Right ventricle myocardium inferior (tissue), 1 donor: Measurements from ENCODE around the gene B4GALT1. TPM values are rescaled to one million over a fixed set of nuclear protein-coding genes. Genes with fewer than 3 reads are reported as not detected.
A peak's percentile ranks its signal among the peaks of the same experiment; 100 is the strongest.
"Not testable (repeated sequence)": the region's sequence is repeated elsewhere in the genome, so short reads cannot be mapped to it uniquely, and the experiment has no call there.

ENCODE experiments used
- ATAC-seq: fragments of 200-7000 bp; cut with Tn5 transposase; one replicate; pipeline ENCODE4 v1.9.1; 2020; ENCODE audit warnings: mild to moderate bottlenecking, moderate library complexity
- DNase-seq: peaks from one replicate; pipeline ENCODE4 v3.0.0; 2021; ENCODE audit errors: missing footprints
- intact Hi-C: fragments of 100-400 bp; cut with DNase I; formaldehyde crosslinking; loops from one replicate; pipeline ENCODE4 v1.11.0; 2022
- total RNA-seq: library from RNA; stranded (reverse); fragmentation: NEBNext Ultra II Directional; extraction: Animal tissue kit (Norgen Biotek cat#: 25700); gene quantifications from one replicate; pipeline ENCODE4 v1.2.1, GENCODE V29; 2021
- donor health status: DM: no; HTN: yes; CAD: no; lungs with severe emphysema.

Gene B4GALT1
- total RNA-seq, 1 donor from 2014 or later: 43.6 TPM

DNA sequence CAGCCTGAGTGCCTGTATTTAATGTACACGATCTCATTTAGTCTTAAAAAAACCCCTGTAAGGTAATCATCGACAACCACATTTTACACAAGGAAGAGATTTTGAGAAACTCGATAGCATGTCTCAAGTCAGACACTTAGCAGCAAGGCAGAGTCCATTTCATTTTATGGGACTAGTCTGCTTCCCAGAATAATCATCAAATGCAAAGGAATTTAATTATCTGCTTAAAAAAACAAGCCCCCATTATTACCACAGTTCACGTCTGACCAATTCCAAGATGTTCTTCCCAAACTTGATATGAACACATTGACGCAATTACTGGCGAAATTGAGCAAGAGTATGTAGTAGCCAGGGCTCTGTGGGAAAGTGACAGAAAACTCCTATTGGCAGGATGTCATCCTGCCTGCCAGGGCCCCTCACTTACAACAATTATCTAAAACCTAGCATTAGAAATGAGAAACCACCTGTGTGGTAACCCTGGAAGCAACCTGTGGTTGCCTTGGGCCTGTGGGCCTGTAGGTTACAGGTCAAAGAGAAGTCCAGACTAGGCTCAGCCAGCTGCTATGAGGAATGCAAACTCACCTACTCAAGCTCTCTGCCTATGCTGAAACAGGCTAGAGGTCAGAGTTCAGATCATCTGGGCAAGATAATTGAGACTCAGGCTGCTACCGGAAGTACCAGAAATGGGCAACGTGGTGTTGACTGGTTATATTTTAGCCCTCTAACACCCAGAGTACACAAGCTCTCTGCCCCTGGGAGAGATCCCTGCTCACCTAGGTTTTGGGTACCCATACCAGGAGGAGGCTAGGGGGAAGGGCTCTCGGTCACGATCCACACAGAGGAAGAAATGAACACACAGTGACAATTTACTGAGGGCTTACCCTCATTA is 1.6 kb downstream of the B4GALT1 start:
- intact Hi-C loops: loop anchor here (2.0 to 5.0 kb wide), 2 partner anchors 27 to 62 kb away; no protein-coding TSS in a partner anchor
- no peak for DNase-seq

DNA sequence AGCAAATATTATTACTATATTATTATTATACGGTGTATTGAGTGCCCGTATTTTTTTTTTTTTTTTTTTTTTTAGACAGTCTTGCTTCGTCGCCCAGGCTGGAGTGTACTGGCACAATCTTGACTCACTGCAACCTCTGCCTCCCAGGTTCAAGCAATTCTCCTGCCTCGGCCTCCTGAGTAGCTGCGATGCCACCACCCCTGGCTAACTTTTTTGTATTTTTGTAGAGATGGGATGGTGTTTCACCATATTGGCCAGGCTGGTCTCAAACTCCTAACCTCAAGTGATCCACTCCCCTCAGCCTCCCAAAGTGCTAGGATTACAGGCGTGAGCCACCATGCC is 2.2 kb downstream of the B4GALT1 start:
- ATAC-seq, DNase-seq: not testable (repeated sequence)
- intact Hi-C loops: loop anchor here (2.0 to 5.0 kb wide), 2 partner anchors 26 to 62 kb away; no protein-coding TSS in a partner anchor

More for the DNA sequence above, 1.6 kb downstream of the B4GALT1 start:
- peak; percentile 20 for ATAC-seq

DNA sequence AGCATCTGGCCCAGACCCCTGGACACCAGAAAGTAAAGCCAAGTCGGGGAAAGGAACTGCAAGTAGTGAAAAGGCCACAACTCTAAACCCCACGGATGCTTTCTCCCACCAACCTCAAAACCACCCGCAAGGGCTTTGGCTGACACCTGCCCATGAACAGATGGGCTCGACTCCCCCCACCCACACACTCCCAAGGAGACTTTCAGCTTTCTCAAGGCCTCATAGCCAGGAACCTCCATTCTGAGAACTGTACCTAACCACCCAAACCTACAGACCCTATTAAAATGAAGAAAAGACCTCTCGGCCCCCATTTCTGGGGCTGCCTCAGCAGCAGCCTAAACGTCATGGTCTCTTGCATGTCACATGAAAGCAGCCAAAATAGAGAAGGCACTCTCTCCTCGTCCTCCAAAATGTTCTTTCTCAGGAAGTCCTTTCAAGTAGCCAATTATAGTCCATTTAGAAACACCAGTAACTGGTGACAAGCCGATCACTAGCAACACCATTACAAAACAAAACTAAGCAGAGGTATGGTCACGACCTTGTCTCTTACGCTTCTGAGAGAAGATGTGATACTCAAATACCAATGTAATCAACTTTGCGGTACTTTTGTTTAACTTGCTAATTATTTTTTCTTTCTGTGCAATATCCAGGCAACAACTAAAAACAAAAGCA is 2.9 kb downstream of the B4GALT1 start:
- DNase-seq (no peak), ATAC-seq (peak; percentile 9)
- intact Hi-C loops: loop anchor here (2.0 kb wide), 1 partner anchor 25 kb away; no protein-coding TSS in a partner anchor

DNA sequence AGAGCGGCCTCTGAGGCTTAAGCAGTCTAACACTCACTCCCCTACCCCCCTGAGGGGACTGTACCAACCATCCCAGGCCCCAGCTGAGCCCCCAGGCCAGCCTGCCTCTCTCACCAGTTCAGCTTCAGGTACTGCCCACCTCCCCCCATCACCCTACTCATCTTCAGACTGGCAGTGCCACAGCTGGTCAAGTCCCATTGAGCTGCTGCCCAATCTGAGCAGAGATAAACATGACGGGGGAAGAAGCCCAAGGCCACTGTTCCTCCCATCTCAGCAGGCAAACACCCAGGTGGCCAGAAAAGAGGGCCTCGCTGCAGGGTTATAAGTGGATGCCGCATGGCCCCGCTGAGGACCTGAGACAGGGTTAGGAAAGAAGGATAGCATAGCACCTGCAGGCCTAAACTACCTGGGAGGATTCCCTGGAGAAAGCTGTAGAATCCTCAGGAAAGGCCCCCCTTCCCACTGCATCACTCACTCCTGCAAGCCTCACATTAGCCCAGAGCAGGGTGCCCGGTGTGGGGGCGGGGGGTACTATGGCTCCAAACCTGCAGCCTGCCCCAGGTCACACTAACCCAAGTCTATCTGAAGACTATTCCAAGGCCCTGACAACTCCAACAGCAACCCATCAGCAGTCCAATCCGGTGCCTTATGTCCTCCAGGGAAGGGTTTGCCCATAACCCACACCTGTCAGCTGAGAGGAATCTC is 3.6 kb downstream of the B4GALT1 start:
- intact Hi-C loops: loop anchor here (2.0 kb wide), 1 partner anchor 25 kb away; no protein-coding TSS in a partner anchor
- ATAC-seq: no peak
- no peak for DNase-seq

DNA sequence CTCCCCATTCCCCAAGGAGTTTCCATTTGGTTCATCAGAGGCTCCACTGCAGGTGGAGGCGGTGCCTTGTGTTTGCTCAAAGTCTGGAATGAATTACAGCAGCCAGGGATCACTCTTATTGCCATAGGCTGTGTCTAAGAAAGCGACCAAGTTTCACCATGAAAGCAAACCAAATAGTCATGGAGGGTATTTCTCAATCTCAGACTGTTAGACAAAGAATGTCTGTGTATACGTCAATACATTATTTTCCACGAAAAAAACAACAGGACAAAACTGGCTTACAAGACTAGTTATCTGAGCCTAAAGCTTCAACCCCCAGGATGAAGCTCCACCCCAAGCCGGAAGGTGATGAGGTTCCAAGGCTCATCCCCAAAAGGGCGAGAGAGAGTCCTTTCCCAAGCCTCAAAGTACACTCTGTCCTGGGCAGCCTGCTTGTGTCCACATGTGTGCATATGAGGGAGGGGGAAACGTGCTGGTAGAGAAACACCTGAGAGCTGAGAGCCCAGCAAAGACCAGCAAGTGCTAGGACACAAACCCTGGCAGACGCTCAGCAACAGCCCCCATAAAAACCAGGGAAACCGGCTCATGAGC is 4.3 kb downstream of the B4GALT1 start:
- intact Hi-C loops: no loop called here
- ATAC-seq (no peak), DNase-seq (no peak)

DNA sequence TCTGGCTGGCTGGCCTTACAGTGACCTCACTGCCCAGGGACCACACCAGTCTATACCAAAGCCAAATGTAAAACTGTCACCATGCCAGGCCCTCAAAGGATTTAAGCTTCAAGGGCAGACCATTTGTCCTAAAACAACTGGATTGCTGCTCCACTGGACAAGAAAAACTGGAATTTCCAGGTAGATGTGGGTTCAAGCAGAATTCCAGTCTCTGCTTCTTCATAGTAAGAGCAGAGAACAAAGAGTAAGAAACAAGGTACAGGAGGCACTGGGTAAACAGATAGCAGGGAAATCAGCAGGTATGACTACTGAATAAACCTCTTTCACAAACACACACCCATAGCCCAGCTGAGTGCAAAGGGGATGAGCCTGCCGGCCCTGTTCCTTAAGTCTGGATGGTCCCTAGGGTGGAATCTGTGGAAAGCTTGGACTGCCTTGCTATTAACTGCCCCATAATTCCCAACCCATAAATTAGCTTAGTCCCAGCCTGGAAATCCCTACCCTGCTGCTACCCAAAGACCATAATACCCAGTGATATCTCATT is 5.5 kb downstream of the B4GALT1 start:
- intact Hi-C loops: no loop called here
- ATAC-seq (no peak), DNase-seq (no peak)

DNA sequence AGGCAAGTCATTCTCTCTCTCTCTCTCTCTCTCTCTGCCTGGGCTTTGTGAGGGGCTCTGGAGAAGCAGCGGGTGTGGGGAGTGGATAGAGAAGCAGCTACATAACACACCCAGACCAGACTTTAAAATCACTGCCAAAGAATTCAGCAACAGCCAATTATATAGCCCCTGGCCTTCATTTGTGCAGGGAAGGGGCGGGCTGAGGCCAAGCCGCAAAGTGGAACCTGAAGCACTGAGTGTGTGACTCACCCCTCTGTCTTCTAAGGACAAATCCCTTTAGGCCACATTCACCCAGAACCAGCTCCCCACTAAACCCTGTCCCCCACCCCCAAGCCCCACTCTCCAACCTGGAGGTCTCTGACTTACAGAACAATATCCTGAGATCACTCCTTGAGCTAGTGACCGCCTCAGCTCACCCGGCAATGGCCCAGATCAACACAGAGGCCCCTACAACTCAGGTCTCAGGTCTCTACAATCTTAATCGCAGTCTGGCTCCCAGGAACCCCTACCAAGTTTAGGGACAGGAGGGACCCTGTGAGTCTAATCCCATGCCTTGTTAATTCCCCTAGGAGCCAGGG is 6.0 kb downstream of the B4GALT1 start:
- peak; percentile 4 for ATAC-seq
- DNase-seq: peak; percentile 82

DNA sequence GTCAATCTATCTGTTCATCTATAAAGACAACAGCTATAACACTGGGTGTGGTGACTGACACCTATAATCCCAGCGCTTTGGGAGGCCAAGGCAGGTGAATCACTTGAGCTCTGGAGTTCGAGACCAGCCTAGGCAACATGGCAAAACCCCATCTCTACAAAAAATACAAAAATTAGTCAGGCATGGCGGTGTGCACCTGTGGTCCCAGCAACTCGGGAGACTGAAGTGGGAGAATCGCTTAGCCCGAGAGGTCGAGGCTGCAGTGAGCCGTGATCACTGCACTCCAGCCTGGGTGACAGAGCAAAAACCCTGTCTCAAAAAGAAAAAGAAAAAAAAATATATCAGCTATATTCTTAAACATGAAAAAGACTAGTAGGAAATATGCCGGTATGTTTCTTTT is 6.7 kb downstream of the B4GALT1 start:
- intact Hi-C loops, ATAC-seq, DNase-seq: not testable (repeated sequence)

More for the DNA sequence above, 6.0 kb downstream of the B4GALT1 start:
- intact Hi-C loops: no loop called here

DNA sequence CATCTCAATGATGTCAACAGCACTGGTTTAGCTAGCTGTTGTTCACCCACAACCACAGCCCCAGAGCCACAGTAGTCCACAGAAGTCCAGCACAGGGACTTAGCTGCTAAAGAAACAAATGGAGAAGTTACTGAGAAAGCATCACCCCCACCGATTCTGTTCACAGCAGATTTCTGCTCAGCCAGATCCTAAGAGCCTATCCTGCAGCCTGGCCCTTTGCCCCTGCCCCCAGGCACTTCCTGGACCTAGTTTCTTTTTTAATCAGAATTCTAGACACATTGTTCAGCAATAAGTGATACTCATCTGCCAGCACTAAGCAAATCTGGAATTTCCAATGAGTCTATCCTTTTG is 7.4 kb downstream of the B4GALT1 start:
- ATAC-seq (peak; percentile 8), DNase-seq (peak; percentile 80)
- intact Hi-C loops: no loop called here

DNA sequence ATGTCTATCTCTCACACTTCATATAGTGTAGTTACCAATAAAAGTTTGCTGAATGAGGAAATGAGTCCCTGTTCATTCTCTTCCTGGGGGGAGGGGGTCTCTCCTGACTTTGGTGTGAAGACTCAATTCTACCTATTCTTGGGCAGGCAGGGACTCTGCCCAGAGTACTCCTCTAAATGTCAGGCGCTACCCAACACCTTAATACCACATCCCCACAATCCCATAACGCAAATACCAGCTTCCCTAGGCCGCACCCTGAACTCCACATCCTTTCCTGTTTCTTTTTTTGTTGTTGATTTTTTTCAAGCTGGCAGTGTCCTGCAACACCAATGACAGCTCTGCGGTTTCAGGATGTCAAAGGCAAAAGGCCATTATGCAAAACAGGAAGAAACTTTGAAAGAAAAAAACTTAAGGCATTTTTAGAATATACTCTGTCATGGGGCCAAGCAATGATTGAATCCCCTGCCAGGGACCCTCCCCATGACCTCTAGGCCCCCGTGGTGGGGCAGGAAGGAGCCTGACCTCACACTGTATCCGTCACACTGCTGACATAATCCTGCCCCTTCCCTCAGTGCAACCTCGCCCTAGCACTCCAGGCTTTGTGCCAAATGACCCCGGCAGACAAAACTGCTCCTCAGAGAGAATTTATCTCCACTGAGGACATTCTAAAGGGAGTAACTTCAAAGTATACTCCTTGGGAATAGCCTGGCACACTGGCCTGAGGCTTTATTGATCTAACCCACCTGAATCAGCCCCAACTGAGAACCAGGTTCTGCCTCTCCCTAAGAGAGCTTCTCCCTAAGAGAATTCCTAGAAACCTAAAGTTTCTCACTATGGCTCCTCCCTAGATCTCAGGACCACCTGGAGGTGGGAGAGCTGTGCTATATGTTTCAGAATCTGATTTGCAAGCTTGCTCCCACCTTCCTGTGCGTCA is 8.0 kb downstream of the B4GALT1 start:
- ATAC-seq (peak; percentile 61), DNase-seq (peak; percentile 87)
- intact Hi-C loops: no loop called here

DNA sequence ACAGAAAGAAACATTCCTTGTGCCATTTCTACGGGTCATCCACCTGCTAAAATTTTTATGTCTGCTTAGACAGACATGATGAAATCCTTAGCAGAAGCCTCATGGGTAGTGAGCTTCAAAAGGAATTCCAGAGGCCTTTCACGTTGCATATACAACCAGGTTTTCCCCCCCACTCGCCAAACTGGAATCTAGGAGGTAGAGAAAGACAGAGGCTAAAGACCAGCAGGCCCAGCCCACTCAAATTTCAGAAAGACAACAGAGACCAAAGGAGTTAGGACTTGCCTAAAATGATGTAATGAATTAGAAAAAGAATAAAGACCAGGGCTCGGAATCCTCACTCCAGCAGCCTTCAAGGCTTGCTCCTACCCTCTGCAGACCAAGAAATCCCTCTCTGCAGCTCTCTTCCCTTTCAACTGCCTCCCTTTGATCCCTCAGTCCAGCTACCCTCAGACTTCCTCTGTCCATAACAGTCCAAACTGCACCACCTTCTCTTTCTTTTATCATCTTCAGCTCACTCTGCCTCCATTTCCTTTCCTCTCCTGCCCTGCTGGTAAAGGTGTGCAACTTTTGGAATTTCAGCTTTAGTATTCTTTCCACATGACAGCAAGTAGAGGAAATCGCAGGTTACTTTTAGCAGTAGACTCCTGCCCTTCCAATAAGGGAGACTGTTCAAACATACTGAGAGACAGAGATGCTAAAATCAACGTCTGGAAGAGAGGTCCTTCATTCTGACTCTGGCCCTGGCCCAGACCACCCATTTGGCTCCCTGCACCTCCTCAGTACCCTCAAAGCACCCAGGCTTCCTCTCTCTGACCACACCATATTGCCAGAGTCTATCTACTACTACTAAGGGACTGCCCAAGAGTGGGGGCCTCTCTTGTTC is 8.9 kb downstream of the B4GALT1 start:
- no peak for ATAC-seq
- intact Hi-C loops: no loop called here
- DNase-seq: no peak

DNA sequence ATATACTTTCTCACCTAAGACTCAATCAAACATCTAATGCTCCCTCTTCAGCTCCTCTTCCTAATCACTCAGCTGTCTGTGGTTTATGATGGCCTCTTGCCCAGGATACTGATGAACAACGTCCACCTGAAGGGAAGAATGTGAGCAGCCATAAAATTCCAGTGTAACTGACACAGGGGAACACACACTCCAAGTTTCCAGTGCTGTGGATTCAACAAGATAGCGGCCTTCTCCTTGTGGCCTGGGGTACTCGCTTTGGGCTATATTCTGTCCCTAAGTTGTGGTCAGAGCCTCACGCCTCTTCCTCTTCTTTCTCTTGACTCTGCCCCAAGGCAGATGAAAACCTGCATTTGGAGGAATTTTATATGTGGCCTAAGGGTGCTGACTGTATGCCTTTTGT is 11.7 kb downstream of the B4GALT1 start:
- DNase-seq: no peak
- intact Hi-C loops: no loop called here
- no peak for ATAC-seq

DNA sequence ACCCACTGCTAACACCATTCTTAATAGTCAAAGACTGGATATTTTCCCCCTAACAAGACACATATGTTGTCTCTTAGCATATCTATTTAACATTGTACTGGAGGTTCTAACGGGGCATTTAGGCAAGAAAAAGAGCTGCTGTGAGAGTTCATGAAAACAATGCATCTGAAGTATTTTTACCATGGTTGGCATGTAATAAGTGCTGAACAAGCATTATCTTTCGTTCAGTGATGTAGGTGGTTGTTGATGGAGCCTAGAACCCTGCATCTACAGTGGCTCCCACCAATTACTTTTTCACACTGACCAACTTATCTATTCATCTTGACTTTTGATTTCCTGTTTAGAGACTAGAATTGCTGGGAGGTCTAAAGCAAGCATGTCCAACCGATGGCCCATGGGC is 12.8 kb downstream of the B4GALT1 start:
- intact Hi-C loops: no loop called here
- no peak for ATAC-seq
- DNase-seq: no peak

DNA sequence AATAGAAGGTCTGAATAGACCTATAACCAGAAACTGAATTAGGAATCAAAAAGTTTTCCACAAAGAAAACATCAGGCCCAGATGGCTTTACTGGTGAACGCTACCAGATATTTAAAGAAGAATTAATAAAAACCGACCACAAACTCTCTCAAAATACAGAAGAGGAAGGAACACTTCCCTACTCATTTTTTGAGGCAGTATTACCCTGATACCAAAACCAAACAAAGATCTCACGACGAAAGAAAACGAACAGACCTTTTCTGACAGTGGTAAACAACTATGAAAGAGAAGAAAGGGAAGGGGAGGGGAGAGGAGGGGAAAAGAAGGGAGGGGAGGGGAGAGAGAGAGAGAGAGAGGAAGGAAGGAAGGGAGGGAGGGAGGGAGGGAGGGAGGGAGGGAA is 13.5 kb downstream of the B4GALT1 start:
- ATAC-seq (no peak), DNase-seq (no peak)
- intact Hi-C loops: no loop called here

DNA sequence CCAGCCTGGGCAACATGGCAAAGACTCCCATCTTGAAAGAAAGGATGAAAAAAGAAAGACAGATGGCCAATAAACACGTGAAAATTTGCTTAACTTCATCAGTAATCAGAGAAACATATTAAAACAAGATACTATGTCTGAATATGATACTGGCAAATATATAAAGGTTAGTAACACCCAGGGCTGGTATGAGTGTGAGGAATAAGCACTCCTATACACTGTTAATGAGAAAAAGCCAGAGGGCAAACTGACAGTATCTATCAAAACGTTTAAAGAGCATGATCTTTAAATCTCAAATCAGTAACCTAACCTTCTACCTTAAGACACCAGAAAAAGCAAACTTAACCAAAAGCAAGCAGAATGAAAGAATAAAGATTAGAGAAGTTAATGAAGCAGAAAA is 14.1 kb downstream of the B4GALT1 start:
- no peak for DNase-seq
- intact Hi-C loops: no loop called here
- no peak for ATAC-seq

DNA sequence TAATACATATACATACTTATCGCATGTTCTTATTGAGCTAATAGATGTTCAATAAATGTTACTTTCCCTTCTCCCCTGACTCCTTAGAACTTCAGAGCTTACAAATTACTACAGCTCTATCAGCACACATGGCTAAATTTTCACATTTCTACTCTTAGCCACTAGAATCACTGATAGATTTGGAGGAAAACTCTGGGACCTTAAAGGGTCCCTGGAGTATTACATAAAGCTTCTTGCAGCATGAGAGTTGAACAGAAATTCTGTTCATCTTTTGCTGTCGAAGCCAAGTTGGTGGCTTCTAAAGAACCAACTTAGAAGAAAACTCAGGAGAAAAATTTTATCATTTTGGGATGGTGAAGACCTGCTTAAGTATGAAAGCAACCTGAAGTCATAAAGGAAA is 15.5 kb downstream of the B4GALT1 start:
- ATAC-seq (no peak), DNase-seq (no peak)
- intact Hi-C loops: no loop called here
